B cell (primary cell): ENCODE results near the gene GPRASP2. TPM values are rescaled to one million over a fixed set of nuclear protein-coding genes. Genes with fewer than 3 reads are reported as not detected.

Source experiments
- ATAC-seq: fragments of 200-7000 bp; cut with Tn5 transposase; one replicate; pipeline ENCODE4 v1.10.0; 2021; ENCODE audit warnings: low read depth, mild to moderate bottlenecking, moderate number of reproducible peaks, moderate library complexity
- CTCF ChIA-PET: fragments of 350-600 bp; sonication (Branson Sonifier 250); formaldehyde crosslinking; loops from one replicate; lab custom pipeline; 2021; ENCODE audit warnings: antibody characterized with exemption, inconsistent platforms; lab: Charles Lee
- POLR2A ChIA-PET: fragments of 350-600 bp; sonication (Branson Sonifier 250); formaldehyde crosslinking; loops from one replicate; lab custom pipeline; 2021; ENCODE audit warnings: antibody characterized with exemption; lab: Charles Lee
- DNase-seq: peaks from one replicate; pipeline ENCODE4 v3.0.0; 2013
- H2AFZ ChIP-seq: 2 replicates; pipeline ENCODE4 v1.6.1; 2012; ENCODE audit warnings: mild to moderate bottlenecking, low read depth, low read length; ENCODE audit not compliant: insufficient read depth, poor library complexity, severe bottlenecking
- H3K27ac ChIP-seq, 2 donors: 1 replicate in 1 of 2; 2 replicates in 1 of 2; pipeline ENCODE4 v1.5.1; 2012 to 2013; ENCODE audit warnings: low read length in 2 of 2, mild to moderate bottlenecking in 2 of 2, moderate library complexity in 1 of 2
- H3K27me3 ChIP-seq, 4 experiments: fragments of 200-600 bp in 1 of 4; sonication (generic) in 1 of 4; replicated peaks in 1 of 4; 1 replicate in 2 of 4; 2 replicates in 2 of 4; pipeline versions ENCODE4 v1.6.1 to v1.7.0; 2013 to 2016; ENCODE audit warnings: low read length in 3 of 4, mild to moderate bottlenecking in 2 of 4, mixed read lengths in 1 of 4, moderate library complexity in 1 of 4; ENCODE audit not compliant: insufficient read depth in 4 of 4, control insufficient read depth in 3 of 4; ENCODE audit errors: control extremely low read depth in 1 of 4
- H3K36me3 ChIP-seq, 2 experiments: replicated peaks in 1 of 2; 1 replicate in 1 of 2; 2 replicates in 1 of 2; pipeline versions ENCODE4 v1.6.1 to v1.7.1; 2013; ENCODE audit warnings: low read length in 1 of 2; ENCODE audit not compliant: insufficient read depth in 2 of 2, control insufficient read depth in 1 of 2; ENCODE audit errors: control extremely low read depth in 1 of 2, extremely low read depth in 1 of 2
- H3K4me1 ChIP-seq, 2 donors: fragments of 200-600 bp in 1 of 2; sonication (generic) in 1 of 2; 1 replicate in 1 of 2; 2 replicates in 1 of 2; pipeline versions ENCODE4 v1.5.1 to v1.6.1; 2013 to 2017; ENCODE audit warnings: low read length in 2 of 2; ENCODE audit not compliant: control insufficient read depth in 2 of 2, insufficient read depth in 2 of 2
- H3K4me2 ChIP-seq: replicated peaks from 2 replicates; pipeline ENCODE3; 2012; ENCODE audit warnings: mild to moderate bottlenecking, low read depth, low read length; ENCODE audit not compliant: poor library complexity, severe bottlenecking
- H3K4me3 ChIP-seq, 5 experiments: fragments of 200-600 bp in 1 of 5; sonication (generic) in 1 of 5; 1 replicate in 3 of 5; 2 replicates in 2 of 5; pipeline versions ENCODE4 v1.5.1 to v1.7.0; 2011 to 2016; ENCODE audit warnings: low read length in 4 of 5, mild to moderate bottlenecking in 4 of 5, low read depth in 2 of 5, control low read depth in 1 of 5, moderate library complexity in 1 of 5; ENCODE audit not compliant: insufficient read depth in 1 of 5; ENCODE audit errors: control extremely low read depth in 1 of 5, extremely low read depth in 1 of 5
- H3K79me2 ChIP-seq: fragments of 200-600 bp; sonication (generic); one replicate; pipeline ENCODE4 v1.6.0; 2016; ENCODE audit warnings: low read length; ENCODE audit not compliant: control insufficient read depth, insufficient read depth
- H3K9ac ChIP-seq: fragments of 200-600 bp; sonication (generic); 2 replicates; pipeline ENCODE4 v1.6.1; 2017; ENCODE audit warnings: mild to moderate bottlenecking, low read length, moderate library complexity
- H3K9me3 ChIP-seq, 3 donors: one replicate each; pipeline versions ENCODE4 v1.6.1 to v1.7.1; 2013; ENCODE audit warnings: low read length in 2 of 3; ENCODE audit not compliant: control insufficient read depth in 2 of 3, insufficient read depth in 1 of 3; ENCODE audit errors: control extremely low read depth in 1 of 3
- H4K20me1 ChIP-seq: 2 replicates; pipeline ENCODE4 v1.6.0; 2012; ENCODE audit warnings: mild to moderate bottlenecking, low read length; ENCODE audit not compliant: insufficient read depth, control insufficient read depth, poor library complexity, severe bottlenecking
- H3K27ac Mint-ChIP-seq: one replicate; pipeline ENCODE4 v1.8.0; 2021; ENCODE audit warnings: mixed read lengths
- H3K27me3 Mint-ChIP-seq: one replicate; pipeline ENCODE4 v1.8.0; 2021; ENCODE audit warnings: mixed read lengths
- H3K4me1 Mint-ChIP-seq: one replicate; pipeline ENCODE4 v1.8.0; 2021; ENCODE audit warnings: mixed read lengths
- H3K4me3 Mint-ChIP-seq: one replicate; pipeline ENCODE4 v1.8.0; 2021; ENCODE audit warnings: mixed read lengths
- H3K9me3 Mint-ChIP-seq: one replicate; pipeline ENCODE4 v1.8.0; 2022; ENCODE audit warnings: mixed read lengths; ENCODE audit not compliant: insufficient read depth
- EZH2 ChIP-seq: IDR thresholded peaks from 2 replicates; pipeline ENCODE4 v1.6.1; 2012; ENCODE audit warnings: borderline replicate concordance, low read depth, mild to moderate bottlenecking, moderate library complexity, low read length; ENCODE audit not compliant: insufficient read depth, poor library complexity, severe bottlenecking
- intact Hi-C: fragments of 100-400 bp; cut with micrococcal nuclease; formaldehyde crosslinking; loops from one replicate; pipeline ENCODE4 v1.10.0; 2022
- polyA plus RNA-seq: library from polyadenylated mRNA; depleted of rRNA; stranded (reverse); fragments of >200 nt; gene quantifications from 2 replicates; pipeline ENCODE4 v1.2.3, GENCODE V29; 2012
- total RNA-seq, 2 donors: library from RNA; stranded (reverse); fragments of 120-200 nt in 1 of 2; gene quantifications; 1 replicate in 1 of 2; 2 replicates in 1 of 2; pipeline versions ENCODE4 v1.2.3 to v1.2.4, GENCODE V29; 2013 to 2022
- TF ChIP-seq, protein P1 (sequence below): fragments of 200-600 bp; IDR thresholded peaks from one replicate; pipeline ENCODE4 v1.8.0; 2022; ENCODE audit warnings: antibody characterized with exemption, mild to moderate bottlenecking

The GPRASP2 gene
- total and polyA plus RNA-seq, 2 donors (not counting 1 experiment from before 2014, with no cell fraction given): 0.15 to 0.59 TPM

DNA sequence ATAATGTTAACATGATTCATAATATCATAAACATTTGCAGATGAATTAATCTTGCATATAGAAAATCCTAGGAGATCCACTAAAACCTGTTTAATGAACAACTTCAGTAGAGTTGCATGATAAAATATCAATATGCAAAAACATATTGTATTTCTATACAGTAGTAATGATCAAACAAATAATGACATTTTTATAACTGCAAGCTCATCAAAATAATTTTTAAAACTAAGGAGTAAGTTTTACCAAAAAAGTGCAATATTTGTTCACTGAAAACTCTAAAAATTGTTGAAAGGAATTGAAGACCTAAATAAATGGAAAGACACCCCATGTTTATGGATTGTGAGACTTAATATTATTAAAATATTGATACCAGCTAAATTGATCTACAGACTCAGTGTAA, 15.9 kb upstream of the GPRASP2 start:
- ChIA-PET CTCF (no interaction called here), POLR2A (no interaction called here)
- ATAC-seq: no peak

DNA sequence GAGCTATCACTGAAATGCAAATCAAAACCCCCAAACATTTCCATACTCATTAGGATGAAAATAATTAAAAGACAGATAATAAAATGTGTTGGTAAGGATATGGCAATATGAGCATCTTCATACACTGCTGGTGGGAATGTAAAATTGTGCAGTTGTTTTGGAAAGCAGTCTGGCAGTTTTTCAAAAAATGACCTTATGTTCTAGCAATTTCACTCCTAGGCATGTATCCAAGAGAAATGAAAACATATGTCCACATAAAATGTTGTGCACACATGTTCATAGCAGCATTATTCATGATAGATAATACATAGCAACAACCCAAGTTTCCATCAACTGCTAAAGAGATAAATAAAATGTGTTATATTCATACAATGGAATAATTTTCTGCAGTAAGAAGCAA, 14.8 kb upstream of the GPRASP2 start:
- no peak overlapping the region for H3K9ac ChIP-seq
- intact Hi-C loops: no loop called here
- ATAC-seq (no peak), DNase-seq (no peak)
- CTCF ChIA-PET: no interaction called here
- no peaks in the 10 kb centered on the region for H3K4me1 ChIP-seq
- no peak overlapping the region for H2AFZ ChIP-seq
- no peaks in the 10 kb centered on the region for H3K9me3 Mint-ChIP-seq
- no peak overlapping the region for H3K4me2 ChIP-seq
- H3K4me3 ChIP-seq: no peak overlapping the region
- H3K27me3 ChIP-seq: no peaks in the 10 kb centered on the region
- H3K4me3 Mint-ChIP-seq: no peak overlapping the region
- H3K9me3 ChIP-seq: peaks cover 0 to 1% (median 0%) of the 10 kb centered on the region in 3 donors
- H3K79me2 ChIP-seq: no peaks in the 10 kb centered on the region
- H3K27me3 Mint-ChIP-seq: no peaks in the 10 kb centered on the region
- H3K27ac Mint-ChIP-seq: no peak overlapping the region
- POLR2A ChIA-PET: no interaction called here
- H3K4me1 Mint-ChIP-seq: no peaks in the 10 kb centered on the region
- H3K36me3 ChIP-seq: no peaks in the 10 kb centered on the region
- TF ChIP-seq, protein P1, sequence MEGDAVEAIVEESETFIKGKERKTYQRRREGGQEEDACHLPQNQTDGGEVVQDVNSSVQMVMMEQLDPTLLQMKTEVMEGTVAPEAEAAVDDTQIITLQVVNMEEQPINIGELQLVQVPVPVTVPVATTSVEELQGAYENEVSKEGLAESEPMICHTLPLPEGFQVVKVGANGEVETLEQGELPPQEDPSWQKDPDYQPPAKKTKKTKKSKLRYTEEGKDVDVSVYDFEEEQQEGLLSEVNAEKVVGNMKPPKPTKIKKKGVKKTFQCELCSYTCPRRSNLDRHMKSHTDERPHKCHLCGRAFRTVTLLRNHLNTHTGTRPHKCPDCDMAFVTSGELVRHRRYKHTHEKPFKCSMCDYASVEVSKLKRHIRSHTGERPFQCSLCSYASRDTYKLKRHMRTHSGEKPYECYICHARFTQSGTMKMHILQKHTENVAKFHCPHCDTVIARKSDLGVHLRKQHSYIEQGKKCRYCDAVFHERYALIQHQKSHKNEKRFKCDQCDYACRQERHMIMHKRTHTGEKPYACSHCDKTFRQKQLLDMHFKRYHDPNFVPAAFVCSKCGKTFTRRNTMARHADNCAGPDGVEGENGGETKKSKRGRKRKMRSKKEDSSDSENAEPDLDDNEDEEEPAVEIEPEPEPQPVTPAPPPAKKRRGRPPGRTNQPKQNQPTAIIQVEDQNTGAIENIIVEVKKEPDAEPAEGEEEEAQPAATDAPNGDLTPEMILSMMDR: no peak
- no peak for TF ChIP-seq EZH2
- no peak overlapping the region for H3K27ac ChIP-seq
- H4K20me1 ChIP-seq: peaks cover 6% of the 10 kb centered on the region

More for the DNA sequence above, 15.9 kb upstream of the GPRASP2 start:
- Histone ChIP-seq H3K4me3 (no peak overlapping the region), H3K79me2 (no peaks in the 10 kb centered on the region), H3K9ac (no peak overlapping the region), H2AFZ (no peak overlapping the region), H3K27me3 (no peaks in the 10 kb centered on the region), H3K4me2 (no peak overlapping the region), H3K27ac (no peak overlapping the region), H3K4me1 (no peaks in the 10 kb centered on the region), H3K36me3 (no peaks in the 10 kb centered on the region), H3K9me3 (peaks cover 0 to 6% (median 1%) of the 10 kb centered on the region in 3 donors), H4K20me1 (peaks cover 6% of the 10 kb centered on the region)
- DNase-seq: no peak
- Mint-ChIP-seq H3K27me3 (no peaks in the 10 kb centered on the region), H3K9me3 (no peaks in the 10 kb centered on the region), H3K4me3 (no peak overlapping the region), H3K4me1 (no peaks in the 10 kb centered on the region), H3K27ac (no peak overlapping the region)
- intact Hi-C loops: no loop called here
- TF ChIP-seq, protein P1: no peak
- TF ChIP-seq EZH2: no peak
